Endothelial cell (in vitro differentiated cells): ENCODE results near the gene VPS8. TPM values are rescaled to one million over a fixed set of nuclear protein-coding genes. Genes with fewer than 3 reads are reported as not detected.

ENCODE experiments used
- DNase-seq: peaks from one replicate; pipeline ENCODE4 v3.0.0; 2021; ENCODE audit warnings: low spot score
- H3K27ac Mint-ChIP-seq: one replicate; pipeline ENCODE4 v1.8.0; 2021; ENCODE audit warnings: mixed read lengths, inconsistent platforms; ENCODE audit not compliant: unreplicated experiment
- H3K27me3 Mint-ChIP-seq: one replicate; pipeline ENCODE4 v1.8.0; 2021; ENCODE audit warnings: mild to moderate bottlenecking, moderate library complexity, mixed read lengths, inconsistent platforms; ENCODE audit not compliant: unreplicated experiment
- H3K36me3 Mint-ChIP-seq: one replicate; pipeline ENCODE4 v1.8.0; 2021; ENCODE audit warnings: mild to moderate bottlenecking, low read depth, mixed read lengths, inconsistent platforms; ENCODE audit not compliant: unreplicated experiment
- H3K4me1 Mint-ChIP-seq: one replicate; pipeline ENCODE4 v1.8.0; 2021; ENCODE audit warnings: mild to moderate bottlenecking, mixed read lengths, inconsistent platforms; ENCODE audit not compliant: unreplicated experiment
- H3K4me3 Mint-ChIP-seq: one replicate; pipeline ENCODE4 v1.8.0; 2021; ENCODE audit warnings: mild to moderate bottlenecking, mixed read lengths, inconsistent platforms; ENCODE audit not compliant: unreplicated experiment
- H3K9me3 Mint-ChIP-seq: one replicate; pipeline ENCODE4 v1.8.0; 2021; ENCODE audit warnings: mixed read lengths, inconsistent platforms; ENCODE audit not compliant: unreplicated experiment
- CTCF ChIP-seq: fragments of 200-600 bp; sonication (generic); IDR thresholded peaks from one replicate; pipeline ENCODE4 v1.5.0; 2021; ENCODE audit warnings: antibody characterized with exemption; ENCODE audit not compliant: unreplicated experiment
- total RNA-seq: library from RNA; stranded (reverse); fragmentation: NEBNext Ultra II Directional; extraction: Animal tissue kit (Norgen Biotek cat#: 25700); gene quantifications from one replicate; pipeline ENCODE4 v1.2.1, GENCODE V29; 2021; ENCODE audit not compliant: unreplicated experiment

Gene VPS8
- total RNA-seq, 1 donor from 2014 or later: 59.8 TPM

GRCh38 chr3:185084402-185084801, 272.4 kb downstream of the VPS8 start:
- no peaks in the 10 kb centered on the region for H3K9me3 Mint-ChIP-seq
- H3K4me1 Mint-ChIP-seq: no peaks in the 10 kb centered on the region
- TF ChIP-seq CTCF: no peak
- H3K27ac Mint-ChIP-seq: no peak overlapping the region
- H3K36me3 Mint-ChIP-seq: no peaks in the 10 kb centered on the region
- no peak for DNase-seq
- H3K27me3 Mint-ChIP-seq: no peaks in the 10 kb centered on the region
- H3K4me3 Mint-ChIP-seq: no peak overlapping the region

GRCh38 chr3:185084901-185085300, 272.9 kb downstream of the VPS8 start:
- H3K27ac Mint-ChIP-seq: no peak overlapping the region
- no peak for TF ChIP-seq CTCF
- H3K4me1 Mint-ChIP-seq: no peaks in the 10 kb centered on the region
- H3K27me3 Mint-ChIP-seq: no peaks in the 10 kb centered on the region
- no peak overlapping the region for H3K4me3 Mint-ChIP-seq
- H3K36me3 Mint-ChIP-seq: no peaks in the 10 kb centered on the region
- DNase-seq: no peak
- H3K9me3 Mint-ChIP-seq: no peaks in the 10 kb centered on the region

- Mint-ChIP-seq H3K27ac (no peak overlapping the region), H3K27me3 (no peaks in the 10 kb centered on the region), H3K9me3 (no peaks in the 10 kb centered on the region), H3K36me3 (no peaks in the 10 kb centered on the region), H3K4me3 (no peak overlapping the region), H3K4me1 (no peaks in the 10 kb centered on the region)
- no peak for DNase-seq
- TF ChIP-seq CTCF: no peak
Measured at GRCh38 chr3:185087419-185087818, 275.5 kb downstream of the VPS8 start.

- DNase-seq: no peak
- H3K27ac Mint-ChIP-seq: no peak overlapping the region
- no peaks in the 10 kb centered on the region for H3K4me1 Mint-ChIP-seq
- TF ChIP-seq CTCF: no peak
- no peaks in the 10 kb centered on the region for H3K27me3 Mint-ChIP-seq
- H3K4me3 Mint-ChIP-seq: no peak overlapping the region
- H3K36me3 Mint-ChIP-seq: no peaks in the 10 kb centered on the region
- no peaks in the 10 kb centered on the region for H3K9me3 Mint-ChIP-seq
Measured at GRCh38 chr3:185089343-185089742, 277.4 kb downstream of the VPS8 start.

- H3K36me3 Mint-ChIP-seq: no peaks in the 10 kb centered on the region
Measured at GRCh38 chr3:185089751-185090150, 277.8 kb downstream of the VPS8 start.

More at GRCh38 chr3:185089751-185090150, 277.8 kb downstream of the VPS8 start:
- Mint-ChIP-seq H3K27me3 (no peaks in the 10 kb centered on the region), H3K4me1 (no peaks in the 10 kb centered on the region), H3K9me3 (no peaks in the 10 kb centered on the region), H3K4me3 (no peak overlapping the region), H3K27ac (no peak overlapping the region)
- DNase-seq: no peak
- TF ChIP-seq CTCF: no peak
